Measurements from ENCODE around the gene STPG3. TPM values are rescaled to one million over a fixed set of nuclear protein-coding genes. Genes with fewer than 3 reads are reported as not detected.

STPG3 gene
- total and polyA plus RNA-seq, 3 donors from 2014 or later, result 14.6 to 58.9 (median 34.1) TPM

DNA sequence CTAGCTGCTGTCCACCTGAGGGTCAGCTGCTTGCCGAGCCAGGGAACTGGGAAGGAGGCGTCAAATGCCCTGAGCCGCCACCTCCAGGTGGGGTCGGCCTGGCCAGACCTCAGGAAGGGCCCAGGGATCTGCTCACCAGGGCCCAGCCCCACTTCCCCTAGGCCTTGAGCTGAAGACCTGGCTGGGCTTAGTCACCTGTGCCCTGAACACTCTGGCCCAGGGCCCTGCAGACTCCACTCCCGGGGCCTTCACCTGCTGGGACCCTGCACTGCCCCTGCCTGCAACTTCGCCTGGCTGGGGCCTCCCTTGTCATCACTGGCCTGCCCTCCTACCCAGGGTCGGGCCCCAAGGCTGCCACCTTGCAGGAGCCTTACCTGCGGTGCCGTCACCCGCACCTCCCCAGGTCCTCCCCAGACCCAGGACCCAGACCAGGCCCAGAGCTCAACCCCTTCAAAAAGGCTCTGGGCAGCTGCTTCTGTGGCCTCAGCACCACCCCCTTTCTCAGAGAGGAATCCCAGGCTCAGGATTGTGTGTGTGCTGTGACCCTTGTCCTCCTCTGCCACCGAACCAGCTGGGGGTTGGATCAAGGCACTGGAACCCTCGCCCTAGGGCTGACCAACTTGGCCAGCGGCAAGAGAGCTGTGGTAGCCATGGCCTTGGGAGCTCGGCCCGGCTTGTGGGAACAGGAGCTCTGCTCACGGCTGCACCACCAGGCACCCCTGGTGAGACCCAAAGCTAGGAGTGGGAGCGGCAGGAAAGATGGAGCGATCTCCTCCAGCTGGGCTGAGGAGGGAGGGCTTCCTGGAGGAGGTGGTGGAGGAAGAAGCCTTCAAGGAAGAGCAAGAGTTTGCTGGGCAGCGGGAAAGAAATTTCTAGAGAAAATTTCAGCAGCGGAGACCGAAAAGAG lies 2.9 kb downstream of the STPG3 start:
- Histone ChIP-seq H3K27ac (peak overlapping the region; percentile 69 to 88), H3K4me1 (peaks cover 54% of the 10 kb centered on the region), H3K36me3 (ENCODE audit: low read depth, missing control alignments) (no peaks in the 10 kb centered on the region), H3K27me3 (no peaks in the 10 kb centered on the region), H3K9me3 (no peaks in the 10 kb centered on the region), H3K4me3 (peak overlapping the region; percentile 97 to 98)
- no peak for DNase-seq
- TF ChIP-seq, protein P1, sequence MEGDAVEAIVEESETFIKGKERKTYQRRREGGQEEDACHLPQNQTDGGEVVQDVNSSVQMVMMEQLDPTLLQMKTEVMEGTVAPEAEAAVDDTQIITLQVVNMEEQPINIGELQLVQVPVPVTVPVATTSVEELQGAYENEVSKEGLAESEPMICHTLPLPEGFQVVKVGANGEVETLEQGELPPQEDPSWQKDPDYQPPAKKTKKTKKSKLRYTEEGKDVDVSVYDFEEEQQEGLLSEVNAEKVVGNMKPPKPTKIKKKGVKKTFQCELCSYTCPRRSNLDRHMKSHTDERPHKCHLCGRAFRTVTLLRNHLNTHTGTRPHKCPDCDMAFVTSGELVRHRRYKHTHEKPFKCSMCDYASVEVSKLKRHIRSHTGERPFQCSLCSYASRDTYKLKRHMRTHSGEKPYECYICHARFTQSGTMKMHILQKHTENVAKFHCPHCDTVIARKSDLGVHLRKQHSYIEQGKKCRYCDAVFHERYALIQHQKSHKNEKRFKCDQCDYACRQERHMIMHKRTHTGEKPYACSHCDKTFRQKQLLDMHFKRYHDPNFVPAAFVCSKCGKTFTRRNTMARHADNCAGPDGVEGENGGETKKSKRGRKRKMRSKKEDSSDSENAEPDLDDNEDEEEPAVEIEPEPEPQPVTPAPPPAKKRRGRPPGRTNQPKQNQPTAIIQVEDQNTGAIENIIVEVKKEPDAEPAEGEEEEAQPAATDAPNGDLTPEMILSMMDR (IDR thresholded peaks at IDR 0.05), result no peak
- no peak for TF ChIP-seq POLR2A (IDR thresholded peaks at IDR 0.05)
- intact Hi-C loops (cut with DNase I; ENCODE audit: low total_unique reads), result no loop called here
- WGBS, 2 donors, result 24 to 41% methylated on average over 14 to 21 of the region's 21 CpGs

DNA sequence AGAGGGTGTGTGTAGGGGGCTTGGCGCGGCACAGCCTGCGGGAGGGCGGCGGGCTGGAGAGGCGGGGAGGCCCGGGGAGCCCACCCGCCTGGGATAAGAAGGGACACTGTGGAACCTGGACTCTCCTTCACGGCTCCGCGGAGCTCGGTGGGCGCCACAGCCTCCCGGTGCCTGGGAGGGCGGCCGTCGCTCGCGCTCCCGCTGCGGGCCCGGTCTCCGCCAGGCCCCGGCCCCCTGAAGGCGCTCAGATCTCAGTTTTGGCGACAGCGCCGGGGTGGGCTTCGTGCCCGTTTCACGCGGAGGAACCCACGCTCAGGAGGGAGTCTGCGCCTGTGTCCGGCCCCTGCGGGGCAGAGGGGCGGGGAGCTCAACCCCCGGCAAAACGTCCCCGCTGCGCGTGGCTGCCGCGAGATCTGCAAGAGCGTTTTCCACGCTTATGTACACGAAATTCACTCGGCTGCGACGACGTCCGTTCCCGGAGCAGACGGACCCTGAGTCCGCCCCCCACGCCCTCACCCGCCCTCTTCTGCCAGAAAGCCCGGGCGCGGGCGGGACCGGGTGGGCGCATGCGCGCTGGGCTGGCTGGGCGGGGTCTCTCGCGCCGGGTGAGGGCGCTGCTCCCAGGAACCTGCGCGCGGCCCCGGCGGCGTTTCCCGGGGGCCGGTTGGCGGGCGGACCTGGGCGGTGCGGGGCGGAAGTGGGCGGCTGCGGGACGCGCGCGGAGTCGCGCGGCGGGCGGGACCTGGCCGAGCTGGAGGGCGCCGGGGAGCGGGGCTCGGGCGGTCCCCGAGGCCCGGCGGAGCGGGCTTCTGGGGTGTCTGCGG lies 3.8 kb downstream of the STPG3 start, which contains the start of gene NELFB:
Gene NELFB, plus strand, starts transcription at position 704 of the 824 bp plus-strand sequence.
- peaks cover 45% of the 10 kb centered on the region for H3K4me1 ChIP-seq
- no peaks in the 10 kb centered on the region for H3K9me3 ChIP-seq
- H3K4me3 ChIP-seq, result peak within 1 kb of the TSS; percentile 97 to 98
- no peaks in the 10 kb centered on the region for H3K27me3 ChIP-seq
- peak; percentile 94 for DNase-seq
- no peak for TF ChIP-seq POLR2A (IDR thresholded peaks at IDR 0.05)
- TF ChIP-seq, protein P1 (IDR thresholded peaks at IDR 0.05), result no peak
- 1% methylated on average over 57 to 63 of the region's 105 CpGs for WGBS, 2 donors
- peak within 1 kb of the TSS; percentile 69 to 88 for H3K27ac ChIP-seq
- intact Hi-C loops (cut with DNase I; ENCODE audit: low total_unique reads), result no loop called here
- H3K36me3 ChIP-seq (ENCODE audit: low read depth, missing control alignments), result no peaks in the 10 kb centered on the region

DNA sequence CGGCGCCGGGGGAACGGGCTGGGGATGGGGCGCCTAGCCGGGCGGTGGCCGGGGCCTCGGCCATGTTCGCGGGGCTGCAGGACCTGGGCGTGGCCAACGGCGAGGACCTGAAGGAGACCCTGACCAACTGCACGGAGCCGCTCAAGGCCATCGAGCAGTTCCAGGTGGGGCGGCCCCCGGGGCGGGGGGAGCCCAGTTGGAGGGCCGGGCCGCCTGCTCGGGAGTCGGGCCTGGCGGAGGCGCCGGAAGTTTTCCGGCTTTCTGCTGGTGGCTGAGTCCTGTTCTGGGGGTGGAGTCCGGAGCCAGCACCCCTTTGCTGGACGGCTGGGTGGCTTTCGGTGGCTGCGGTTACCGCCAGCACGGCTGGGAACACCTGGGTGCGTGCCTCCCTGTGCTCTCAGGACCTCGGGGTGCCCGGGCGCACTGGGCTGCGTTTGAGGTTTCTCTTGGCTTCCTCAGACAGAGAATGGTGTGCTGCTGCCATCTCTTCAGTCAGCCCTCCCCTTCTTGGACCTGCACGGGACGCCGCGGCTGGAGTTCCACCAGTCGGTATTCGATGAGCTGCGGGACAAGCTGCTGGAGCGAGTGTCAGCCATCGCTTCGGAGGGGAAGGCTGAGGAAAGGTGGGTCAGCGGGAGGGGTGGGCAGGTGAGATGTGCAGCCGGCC lies 4.5 kb downstream of the STPG3 start:
- TF ChIP-seq, protein P1 (IDR thresholded peaks at IDR 0.05), result no peak
- no peak for TF ChIP-seq POLR2A (IDR thresholded peaks at IDR 0.05)
- Histone ChIP-seq H3K36me3 (ENCODE audit: low read depth, missing control alignments) (no peaks in the 10 kb centered on the region), H3K9me3 (no peaks in the 10 kb centered on the region), H3K27ac (peak overlapping the region; percentile 55 to 88), H3K4me3 (peak overlapping the region; percentile 97 to 98), H3K27me3 (no peaks in the 10 kb centered on the region), H3K4me1 (peaks cover 38% of the 10 kb centered on the region)
- DNase-seq, result peak; percentile 59
- 3 to 4% methylated on average over 18 to 34 of the region's 51 CpGs for WGBS, 2 donors
- intact Hi-C loops (cut with DNase I; ENCODE audit: low total_unique reads), result no loop called here

DNA sequence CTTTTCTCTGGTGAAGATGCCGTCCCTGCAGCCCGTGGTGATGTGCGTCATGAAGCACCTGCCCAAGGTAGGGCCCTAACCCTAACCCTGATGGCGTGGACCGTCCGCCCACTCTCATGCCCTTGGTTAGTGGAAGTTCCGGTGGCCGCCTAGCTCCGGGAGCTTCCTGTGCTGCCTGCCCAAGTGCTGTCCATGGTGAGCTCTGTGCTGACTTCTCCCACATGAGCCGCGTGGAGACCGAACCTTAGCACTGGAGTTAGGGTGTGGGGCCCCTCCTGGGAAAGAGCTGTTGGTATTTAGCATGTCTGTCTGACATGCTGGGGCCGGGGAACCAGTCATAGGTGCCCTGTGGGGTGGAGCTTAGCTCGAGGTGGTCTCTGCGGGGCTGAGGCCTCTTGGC lies 5.3 kb downstream of the STPG3 start:
- Histone ChIP-seq H3K9me3 (no peaks in the 10 kb centered on the region), H3K4me1 (peaks cover 30% of the 10 kb centered on the region), H3K27me3 (no peaks in the 10 kb centered on the region), H3K36me3 (ENCODE audit: low read depth, missing control alignments) (no peaks in the 10 kb centered on the region), H3K27ac (no peak overlapping the region), H3K4me3 (no peak overlapping the region)
- DNase-seq, result no peak
- WGBS, 2 donors, result 51 to 71% methylated on average over 12 to 15 of the region's 15 CpGs
- no peak for TF ChIP-seq POLR2A (IDR thresholded peaks at IDR 0.05)
- TF ChIP-seq, protein P1 (IDR thresholded peaks at IDR 0.05), result no peak
- intact Hi-C loops (cut with DNase I; ENCODE audit: low total_unique reads), result no loop called here
